Type B pancreatic cell (in vitro differentiated cells): ENCODE results near the gene ULK1. TPM values are rescaled to one million over a fixed set of nuclear protein-coding genes. Genes with fewer than 3 reads are reported as not detected.

Experiments used
- DNase-seq: peaks from one replicate; pipeline ENCODE4 v3.0.0; 2021; ENCODE audit warnings: mixed read lengths; ENCODE audit not compliant: unreplicated experiment; ENCODE audit errors: extremely low spot score
- H3K27ac Mint-ChIP-seq: 2 replicates; pipeline ENCODE4 v1.8.0; 2021; ENCODE audit warnings: mild to moderate bottlenecking, mixed read lengths
- H3K27me3 Mint-ChIP-seq: 2 replicates; pipeline ENCODE4 v1.8.0; 2021; ENCODE audit warnings: mixed read lengths
- H3K36me3 Mint-ChIP-seq: 2 replicates; pipeline ENCODE4 v1.8.0; 2021; ENCODE audit warnings: mixed read lengths
- H3K4me1 Mint-ChIP-seq: one replicate; pipeline ENCODE4 v1.8.0; 2021; ENCODE audit warnings: mixed read lengths; ENCODE audit not compliant: unreplicated experiment
- H3K4me3 Mint-ChIP-seq: 2 replicates; pipeline ENCODE4 v1.8.0; 2021; ENCODE audit warnings: mild to moderate bottlenecking, mixed read lengths
- H3K9me3 Mint-ChIP-seq: 2 replicates; pipeline ENCODE4 v1.8.0; 2021; ENCODE audit warnings: mixed read lengths
- CTCF ChIP-seq: fragments of 200-600 bp; sonication (generic); conservative IDR thresholded peaks from 2 replicates; pipeline ENCODE4 v1.5.0; 2021; ENCODE audit warnings: antibody characterized with exemption, mild to moderate bottlenecking
- total RNA-seq: library from RNA; stranded (reverse); gene quantifications from 2 replicates; pipeline ENCODE4 v1.2.1, GENCODE V29; 2021; ENCODE audit warnings: low replicate concordance

Gene ULK1
- total RNA-seq, 1 donor from 2014 or later: 80.0 TPM

GRCh38 chr12:131965073-131965472, 70.7 kb downstream of the ULK1 start:
- Mint-ChIP-seq H3K9me3 (no peaks in the 10 kb centered on the region), H3K4me3 (no peak overlapping the region), H3K27me3 (no peaks in the 10 kb centered on the region), H3K4me1 (no peaks in the 10 kb centered on the region), H3K27ac (no peak overlapping the region), H3K36me3 (peaks cover 3% of the 10 kb centered on the region)
- no peak for TF ChIP-seq CTCF
- DNase-seq: no peak

GRCh38 chr12:131971226-131971625, 76.8 kb downstream of the ULK1 start:
- H3K36me3 Mint-ChIP-seq: peaks cover 16% of the 10 kb centered on the region
- no peak for DNase-seq
- no peak overlapping the region for H3K4me3 Mint-ChIP-seq

More at GRCh38 chr12:131971226-131971625, 76.8 kb downstream of the ULK1 start:
- no peak for TF ChIP-seq CTCF
- Mint-ChIP-seq H3K9me3 (no peaks in the 10 kb centered on the region), H3K27me3 (no peaks in the 10 kb centered on the region), H3K4me1 (no peaks in the 10 kb centered on the region), H3K27ac (no peak overlapping the region)

Other genes with a start within 250 kb of the ULK1 start
- gene SFSWAP, start 183.5 kb upstream of the ULK1 start, total RNA-seq: 46.3 and 59.3 TPM in 2 replicates
- gene MMP17, start 66.2 kb upstream of the ULK1 start, total RNA-seq: 14.1 and 26.8 TPM in 2 replicates
- 32.2 and 38.1 TPM in 2 replicates for gene PUS1, start 34.7 kb downstream of the ULK1 start, total RNA-seq
- gene EP400, start 55.3 kb downstream of the ULK1 start, total RNA-seq: 41.4 and 55.2 TPM in 2 replicates
- 22.1 and 30.5 TPM in 2 replicates for gene DDX51, start 249.7 kb downstream of the ULK1 start, total RNA-seq
- gene NOC4L, start 249.8 kb downstream of the ULK1 start, total RNA-seq: 23.9 and 27.8 TPM in 2 replicates